Chondrocyte (in vitro differentiated cells): Measurements from ENCODE around the gene GET3. TPM values are rescaled to one million over a fixed set of nuclear protein-coding genes. Genes with fewer than 3 reads are reported as not detected.

Experiments used
- DNase-seq: peaks from one replicate; pipeline ENCODE4 v3.0.0; 2021; ENCODE audit warnings: mixed read lengths, low spot score
- H3K27ac Mint-ChIP-seq: one replicate; pipeline ENCODE4 v1.8.0; 2021; ENCODE audit warnings: mild to moderate bottlenecking, moderate library complexity, mixed read lengths; ENCODE audit not compliant: unreplicated experiment
- H3K27me3 Mint-ChIP-seq: 2 replicates; pipeline ENCODE4 v1.8.0; 2021; ENCODE audit warnings: low read depth, mixed read lengths
- H3K36me3 Mint-ChIP-seq: 2 replicates; pipeline ENCODE4 v1.8.0; 2021; ENCODE audit warnings: low read depth, mixed read lengths
- H3K4me1 Mint-ChIP-seq: 2 replicates; pipeline ENCODE4 v1.8.0; 2021; ENCODE audit warnings: low read depth, mild to moderate bottlenecking, mixed read lengths
- H3K4me3 Mint-ChIP-seq: one replicate; pipeline ENCODE4 v1.8.0; 2021; ENCODE audit warnings: mild to moderate bottlenecking, moderate library complexity, mixed read lengths; ENCODE audit not compliant: unreplicated experiment
- H3K9me3 Mint-ChIP-seq: 2 replicates; pipeline ENCODE4 v1.8.0; 2021; ENCODE audit warnings: low read depth, mixed read lengths
- total RNA-seq: library from RNA; stranded (reverse); gene quantifications from 3 replicates; pipeline ENCODE4 v1.2.1, GENCODE V29; 2021
- TF ChIP-seq, protein P1 (sequence below): fragments of 200-600 bp; sonication (generic); IDR thresholded peaks from 2 replicates; pipeline ENCODE4 v1.5.0; 2021; ENCODE audit warnings: antibody characterized with exemption, mild to moderate bottlenecking, moderate library complexity

The GET3 gene
- total RNA-seq, 1 donor from 2014 or later: 48.8 TPM

DNA sequence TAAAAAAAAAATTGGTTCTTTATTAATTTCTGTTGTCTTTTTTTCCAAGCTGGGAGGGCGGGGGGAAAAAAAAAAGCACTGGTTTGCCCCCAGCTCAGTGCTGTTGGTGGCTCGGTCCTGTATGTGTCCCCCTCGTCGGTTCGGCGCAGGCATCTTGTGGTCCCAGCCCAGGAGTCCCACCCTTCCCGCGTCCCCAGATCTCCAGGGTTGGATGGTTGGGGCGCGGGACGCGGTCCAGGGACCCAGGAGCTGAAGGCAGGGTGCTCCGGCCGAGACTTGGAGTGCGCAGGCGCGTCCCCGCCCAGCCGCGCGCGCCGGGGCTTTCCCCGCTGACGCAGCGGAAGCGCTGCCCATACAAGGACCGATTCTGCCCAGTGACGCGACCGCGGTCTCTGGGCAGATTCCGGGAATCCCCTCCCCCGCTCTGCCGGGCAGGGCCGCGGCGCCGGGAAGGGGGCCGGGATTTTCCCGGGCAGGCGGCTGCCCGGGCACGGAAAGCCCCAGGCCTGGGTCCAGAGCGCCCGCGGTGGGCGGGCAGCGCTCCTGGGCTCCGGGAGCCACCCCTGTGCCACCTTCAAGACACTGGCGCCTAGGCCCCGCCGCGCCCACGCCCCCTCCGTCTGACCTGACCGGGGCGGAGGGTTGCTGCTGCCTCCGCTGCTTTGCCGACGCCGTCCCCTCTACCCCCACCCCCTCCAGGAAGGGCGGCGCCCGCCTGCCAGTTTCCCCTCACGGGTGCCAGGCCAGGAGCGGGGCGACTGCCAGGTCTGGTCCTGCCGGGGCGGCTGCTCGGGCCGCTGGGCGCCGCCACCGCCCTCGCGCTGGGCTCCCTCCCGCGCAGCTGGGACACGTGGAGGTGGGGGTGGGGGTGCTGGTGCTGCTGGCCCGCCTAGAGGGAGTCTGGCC is 56.2 kb downstream of the GET3 start:
- no peaks in the 10 kb centered on the region for H3K9me3 Mint-ChIP-seq
- peak overlapping the region; percentile 97 for H3K4me3 Mint-ChIP-seq
- DNase-seq: no peak
- TF ChIP-seq, protein P1, sequence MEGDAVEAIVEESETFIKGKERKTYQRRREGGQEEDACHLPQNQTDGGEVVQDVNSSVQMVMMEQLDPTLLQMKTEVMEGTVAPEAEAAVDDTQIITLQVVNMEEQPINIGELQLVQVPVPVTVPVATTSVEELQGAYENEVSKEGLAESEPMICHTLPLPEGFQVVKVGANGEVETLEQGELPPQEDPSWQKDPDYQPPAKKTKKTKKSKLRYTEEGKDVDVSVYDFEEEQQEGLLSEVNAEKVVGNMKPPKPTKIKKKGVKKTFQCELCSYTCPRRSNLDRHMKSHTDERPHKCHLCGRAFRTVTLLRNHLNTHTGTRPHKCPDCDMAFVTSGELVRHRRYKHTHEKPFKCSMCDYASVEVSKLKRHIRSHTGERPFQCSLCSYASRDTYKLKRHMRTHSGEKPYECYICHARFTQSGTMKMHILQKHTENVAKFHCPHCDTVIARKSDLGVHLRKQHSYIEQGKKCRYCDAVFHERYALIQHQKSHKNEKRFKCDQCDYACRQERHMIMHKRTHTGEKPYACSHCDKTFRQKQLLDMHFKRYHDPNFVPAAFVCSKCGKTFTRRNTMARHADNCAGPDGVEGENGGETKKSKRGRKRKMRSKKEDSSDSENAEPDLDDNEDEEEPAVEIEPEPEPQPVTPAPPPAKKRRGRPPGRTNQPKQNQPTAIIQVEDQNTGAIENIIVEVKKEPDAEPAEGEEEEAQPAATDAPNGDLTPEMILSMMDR: peak; percentile 21
- H3K27ac Mint-ChIP-seq: peak overlapping the region; percentile 99
- no peaks in the 10 kb centered on the region for H3K27me3 Mint-ChIP-seq
- H3K4me1 Mint-ChIP-seq: peaks cover 43% of the 10 kb centered on the region
- H3K36me3 Mint-ChIP-seq: peaks cover 2% of the 10 kb centered on the region

DNA sequence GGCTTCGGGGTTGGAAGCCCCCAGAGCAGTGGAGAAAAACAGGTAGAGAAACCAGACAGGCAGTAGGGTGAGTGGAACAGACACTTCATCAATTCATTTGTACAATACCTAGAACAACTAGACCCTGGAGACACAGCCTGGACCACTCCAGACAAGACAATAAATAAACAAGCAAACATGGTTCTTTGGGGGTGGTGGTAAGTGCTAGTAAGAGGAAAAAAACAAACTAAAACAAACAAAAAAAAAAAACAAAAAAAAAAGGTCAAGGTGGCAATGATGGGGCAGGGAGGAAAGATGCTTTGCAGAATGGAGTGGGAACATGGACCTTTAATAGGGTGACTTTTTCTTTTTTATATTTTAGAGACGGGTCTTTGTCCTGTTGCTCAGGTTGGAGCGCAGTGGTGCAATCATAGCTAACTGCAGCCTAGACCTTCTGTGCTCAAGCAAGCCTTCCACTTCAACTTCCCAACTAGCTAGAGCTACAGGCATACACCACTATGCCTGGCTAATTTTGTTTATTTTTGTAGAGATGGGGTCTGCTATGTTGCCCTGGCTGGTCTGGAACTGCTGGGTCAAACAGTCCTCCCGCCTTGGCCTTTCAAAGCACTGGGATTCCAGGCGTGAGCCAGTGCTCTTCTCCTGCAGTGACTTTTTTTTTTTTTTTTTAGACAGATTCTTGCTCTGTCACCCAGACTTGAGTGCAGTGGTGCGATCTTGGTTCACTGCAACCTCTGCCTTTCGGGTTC is 57.1 kb downstream of the GET3 start:
- H3K4me3 Mint-ChIP-seq: peak overlapping the region; percentile 70
- TF ChIP-seq, protein P1: peak; percentile 4
- H3K4me1 Mint-ChIP-seq: peaks cover 35% of the 10 kb centered on the region
- H3K27me3 Mint-ChIP-seq: no peaks in the 10 kb centered on the region
- no peaks in the 10 kb centered on the region for H3K9me3 Mint-ChIP-seq
- peaks cover 2% of the 10 kb centered on the region for H3K36me3 Mint-ChIP-seq
- DNase-seq: no peak
- peak overlapping the region; percentile 95 for H3K27ac Mint-ChIP-seq

- H3K4me3 Mint-ChIP-seq: peak overlapping the region; percentile 70
Observed at GRCh38 chr19:12794971-12795381, 57.7 kb downstream of the GET3 start.

DNA sequence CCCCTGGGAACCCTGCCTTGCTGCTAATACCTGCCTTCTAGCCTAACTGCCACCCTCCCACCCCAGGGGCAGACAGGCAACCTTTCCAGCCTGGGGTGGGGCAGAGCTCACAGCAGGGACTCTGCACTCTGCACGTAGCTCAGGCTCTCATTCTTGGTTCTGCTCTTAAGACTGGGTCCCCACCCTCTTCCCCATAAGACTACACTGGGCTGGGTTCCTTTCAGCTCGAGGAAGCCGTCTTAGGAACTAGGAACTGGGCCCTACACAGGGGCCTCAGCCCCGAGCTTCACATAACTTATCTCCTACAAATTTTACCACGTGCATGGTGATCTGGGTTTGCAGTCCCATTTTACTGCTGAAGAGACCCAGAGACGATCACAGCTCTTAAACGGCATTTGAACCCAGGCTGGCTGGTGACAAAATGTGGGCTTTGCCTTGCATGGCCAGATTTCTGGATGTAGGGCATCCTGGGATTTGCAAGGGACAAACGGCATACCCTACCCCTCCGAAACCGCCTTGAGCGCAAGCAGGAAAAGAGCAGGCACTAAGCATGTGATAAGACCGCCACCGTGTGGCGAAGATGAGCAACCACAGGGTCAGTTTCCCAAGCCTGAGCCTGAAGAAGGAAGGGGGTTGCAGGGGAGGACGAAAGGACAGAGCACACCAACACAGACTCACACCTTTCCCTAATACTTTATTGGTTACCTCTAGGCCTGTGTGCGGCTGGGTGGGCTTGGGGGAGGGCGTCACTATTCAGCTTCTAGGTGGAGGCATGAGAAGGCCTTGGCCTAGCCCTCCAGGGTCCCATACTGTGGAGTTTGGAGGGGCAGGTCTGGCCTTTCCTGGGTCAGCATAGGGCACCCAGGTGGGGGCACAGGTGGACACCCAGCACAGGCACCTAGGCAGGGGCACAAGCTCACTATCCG is 59.1 kb downstream of the GET3 start:
- no peaks in the 10 kb centered on the region for H3K27me3 Mint-ChIP-seq
- no peaks in the 10 kb centered on the region for H3K9me3 Mint-ChIP-seq
- H3K4me3 Mint-ChIP-seq: peak overlapping the region; percentile 48
- DNase-seq: no peak
- peak overlapping the region; percentile 95 for H3K27ac Mint-ChIP-seq
- peaks cover 33% of the 10 kb centered on the region for H3K4me1 Mint-ChIP-seq
- TF ChIP-seq, protein P1: peak; percentile 94
- peaks cover 2% of the 10 kb centered on the region for H3K36me3 Mint-ChIP-seq

More at GRCh38 chr19:12794971-12795381, 57.7 kb downstream of the GET3 start:
- DNase-seq: no peak
- no peaks in the 10 kb centered on the region for H3K9me3 Mint-ChIP-seq
- peaks cover 2% of the 10 kb centered on the region for H3K36me3 Mint-ChIP-seq
- peaks cover 34% of the 10 kb centered on the region for H3K4me1 Mint-ChIP-seq
- TF ChIP-seq, protein P1: no peak
- H3K27me3 Mint-ChIP-seq: no peaks in the 10 kb centered on the region
- H3K27ac Mint-ChIP-seq: peak overlapping the region; percentile 95
